CD4-positive, alpha-beta T cell (primary cell): ENCODE results near the gene DMKN. TPM values are rescaled to one million over a fixed set of nuclear protein-coding genes. Genes with fewer than 3 reads are reported as not detected.

Experiments
- ATAC-seq: fragments of 200-7000 bp; cut with Tn5 transposase; one replicate; pipeline ENCODE4 v1.10.0; 2022; ENCODE audit warnings: mild to moderate bottlenecking; ENCODE audit not compliant: poor library complexity
- CTCF ChIA-PET: fragments of 350-600 bp; sonication (Branson Sonifier 250); formaldehyde crosslinking; loops from one replicate; lab custom pipeline; 2021; ENCODE audit warnings: antibody characterized with exemption, inconsistent platforms; lab: Charles Lee
- POLR2A ChIA-PET: fragments of 350-600 bp; sonication (Branson Sonifier 250); formaldehyde crosslinking; loops from one replicate; lab custom pipeline; 2021; ENCODE audit warnings: antibody characterized with exemption, inconsistent platforms; lab: Charles Lee
- DNase-seq, 14 experiments: peaks; one replicate each; pipeline ENCODE4 v3.0.0-alpha.2; 2013 to 2020; ENCODE audit warnings: mixed read lengths in 2 of 14
- H3K27ac ChIP-seq, 2 donors: one replicate each; pipeline versions ENCODE4 v1.5.1 to v1.7.0; 2013; ENCODE audit warnings: low read length in 2 of 2, low read depth in 1 of 2, mild to moderate bottlenecking in 1 of 2
- H3K27me3 ChIP-seq, 2 experiments: 1 replicate in 1 of 2; 2 replicates in 1 of 2; pipeline versions ENCODE4 v1.6.1 to v1.7.0; 2013; ENCODE audit warnings: low read length in 2 of 2, control low read depth in 1 of 2, mild to moderate bottlenecking in 1 of 2, moderate library complexity in 1 of 2; ENCODE audit not compliant: insufficient read depth in 2 of 2, control insufficient read depth in 1 of 2
- H3K36me3 ChIP-seq: one replicate; pipeline ENCODE4 v1.6.1; 2013; ENCODE audit warnings: low read length, control low read depth; ENCODE audit not compliant: insufficient read depth
- H3K4me1 ChIP-seq: one replicate; pipeline ENCODE4 v1.6.1; 2013; ENCODE audit warnings: low read length, control low read depth; ENCODE audit not compliant: insufficient read depth
- H3K4me3 ChIP-seq: one replicate; pipeline ENCODE4 v1.5.1; 2013; ENCODE audit warnings: mild to moderate bottlenecking, low read length, moderate library complexity
- H3K9me3 ChIP-seq, 2 experiments: 1 replicate in 1 of 2; 2 replicates in 1 of 2; pipeline versions ENCODE4 v1.6.1 to v1.7.0; 2013; ENCODE audit warnings: low read length in 2 of 2, mild to moderate bottlenecking in 2 of 2, control low read depth in 1 of 2, moderate library complexity in 1 of 2; ENCODE audit not compliant: control insufficient read depth in 1 of 2, insufficient read depth in 1 of 2
- H3K27ac Mint-ChIP-seq: one replicate; pipeline ENCODE4 v1.8.0; 2020; ENCODE audit warnings: mixed read lengths
- H3K27me3 Mint-ChIP-seq: one replicate; pipeline ENCODE4 v1.8.0; 2021; ENCODE audit warnings: mixed read lengths
- H3K36me3 Mint-ChIP-seq: one replicate; pipeline ENCODE4 v1.8.0; 2021; ENCODE audit warnings: low read depth, mixed read lengths
- H3K4me1 Mint-ChIP-seq: one replicate; pipeline ENCODE4 v1.8.0; 2021; ENCODE audit warnings: low read depth, mixed read lengths
- H3K4me3 Mint-ChIP-seq: one replicate; pipeline ENCODE4 v1.8.0; 2020; ENCODE audit warnings: mild to moderate bottlenecking, mixed read lengths
- H3K9me3 Mint-ChIP-seq: one replicate; pipeline ENCODE4 v1.8.0; 2020; ENCODE audit warnings: mixed read lengths
- CTCF ChIP-seq: fragments of 200-600 bp; IDR thresholded peaks from one replicate; pipeline ENCODE4 v1.8.0; 2022; ENCODE audit warnings: antibody characterized with exemption, mild to moderate bottlenecking
- intact Hi-C, 2 experiments: fragments of 100-400 bp; cut with DNase I in 1 of 2; cut with micrococcal nuclease in 1 of 2; formaldehyde crosslinking; loops; one replicate each; pipeline versions ENCODE4 v1.15.1 to v1.9.0; 2023 to 2025; cut with DNase I, micrococcal nuclease
- total RNA-seq, 174 experiments: library from RNA in 2 of 174; stranded (reverse) in 2 of 174; gene quantifications; one replicate each; pipeline ENCODE4 v1.2.3 and lab custom pipeline; 2021 to 2026

DMKN gene
- total RNA-seq, 2 experiments from 2014 or later, result not detected

GRCh38 chr19:35500611-35501010 lies 12.8 kb downstream of the DMKN start:
- no peaks in the 10 kb centered on the region for H3K9me3 ChIP-seq
- Mint-ChIP-seq H3K4me3 (no peak overlapping the region), H3K4me1 (peaks cover under 1% of the 10 kb centered on the region), H3K27ac (no peak overlapping the region), H3K36me3 (no peaks in the 10 kb centered on the region), H3K9me3 (no peaks in the 10 kb centered on the region), H3K27me3 (peaks cover 17% of the 10 kb centered on the region)
- DNase-seq (no peak), ATAC-seq (no peak)
- POLR2A ChIA-PET, result no interaction called here
- no peak overlapping the region for H3K4me3 ChIP-seq
- no peaks in the 10 kb centered on the region for H3K36me3 ChIP-seq
- no peak overlapping the region for H3K27ac ChIP-seq
- CTCF ChIA-PET, result no interaction called here
- H3K4me1 ChIP-seq, result peaks cover 5% of the 10 kb centered on the region
- intact Hi-C loops, result no loop called here
- no peak for TF ChIP-seq CTCF
- H3K27me3 ChIP-seq, result peaks cover 0 to 3% of the 10 kb centered on the region in 2 experiments

- H3K9me3 ChIP-seq, result no peaks in the 10 kb centered on the region
- TF ChIP-seq CTCF, result no peak
- no peaks in the 10 kb centered on the region for H3K36me3 ChIP-seq
- no peak for ATAC-seq
- Mint-ChIP-seq H3K27me3 (peaks cover 13% of the 10 kb centered on the region), H3K4me1 (peaks cover 8% of the 10 kb centered on the region), H3K9me3 (no peaks in the 10 kb centered on the region), H3K4me3 (no peak overlapping the region), H3K36me3 (no peaks in the 10 kb centered on the region), H3K27ac (no peak overlapping the region)
- ChIA-PET POLR2A (no interaction called here), CTCF (no interaction called here)
- intact Hi-C loops, result loop anchor here in 1 of 2 experiments (5.0 kb wide), 1 partner anchor 227 kb away; no protein-coding TSS in a partner anchor
- H3K4me3 ChIP-seq, result no peak overlapping the region
- peaks cover 14% of the 10 kb centered on the region for H3K4me1 ChIP-seq
- peaks cover 0 to 2% of the 10 kb centered on the region in 2 experiments for H3K27me3 ChIP-seq
- H3K27ac ChIP-seq, result no peak overlapping the region
- DNase-seq, result no peak
Observed at GRCh38 chr19:35498984-35499527, 14.4 kb downstream of the DMKN start.

GRCh38 chr19:35498220-35498619 lies 15.2 kb downstream of the DMKN start:
- H3K4me1 Mint-ChIP-seq, result peaks cover 8% of the 10 kb centered on the region
- Histone ChIP-seq H3K9me3 (no peaks in the 10 kb centered on the region), H3K27me3 (peaks cover 0 to 2% of the 10 kb centered on the region in 2 experiments), H3K4me1 (peaks cover 14% of the 10 kb centered on the region), H3K27ac (no peak overlapping the region), H3K36me3 (no peaks in the 10 kb centered on the region), H3K4me3 (no peak overlapping the region)
- no peaks in the 10 kb centered on the region for H3K36me3 Mint-ChIP-seq
- H3K27me3 Mint-ChIP-seq, result peaks cover 8% of the 10 kb centered on the region
- intact Hi-C loops, result loop anchor here in 1 of 2 experiments (5.0 kb wide), 1 partner anchor 226 kb away; no protein-coding TSS in a partner anchor
- DNase-seq (no peak), ATAC-seq (no peak)
- ChIA-PET POLR2A (no interaction called here), CTCF (interaction anchor here (1.9 kb wide), 1 partner anchor 12 kb away, joined by 6 read pairs; no protein-coding TSS in a partner anchor)
- no peak for TF ChIP-seq CTCF
- H3K27ac Mint-ChIP-seq, result no peak overlapping the region
- no peak overlapping the region for H3K4me3 Mint-ChIP-seq
- no peaks in the 10 kb centered on the region for H3K9me3 Mint-ChIP-seq
